ENCODE results near the gene AMBRA1.

The AMBRA1 gene

GRCh38 chr11:46560300-46560991 is 33.4 kb downstream of the AMBRA1 start:
- Histone ChIP-seq H3K4me3 (ENCODE audit: low read length) (no peak overlapping the region), H3K27ac (ENCODE audit: low read length) (no peak overlapping the region), H3K9ac (ENCODE audit: low read depth, low read length) (no peak overlapping the region), H3K4me1 (ENCODE audit: insufficient read depth, low read length) (peaks cover 2% of the 10 kb centered on the region; the same call in 1 of the 2 replicates), H3K9me3 (ENCODE audit: insufficient read depth, low read depth, low read length) (no peaks in the 10 kb centered on the region), H3K36me3 (ENCODE audit: insufficient read depth, low read depth, low read length) (no peaks in the 10 kb centered on the region), H3K27me3 (ENCODE audit: insufficient read depth, low read length) (no peaks in the 10 kb centered on the region)

- H3K27ac ChIP-seq (ENCODE audit: low read length) = no peak overlapping the region
- H3K4me1 ChIP-seq (ENCODE audit: insufficient read depth, low read length) = peaks cover 8% of the 10 kb centered on the region
- H3K9me3 ChIP-seq (ENCODE audit: insufficient read depth, low read depth, low read length) = no peaks in the 10 kb centered on the region
- no peaks in the 10 kb centered on the region for H3K36me3 ChIP-seq (ENCODE audit: insufficient read depth, low read depth, low read length)
- no peak overlapping the region for H3K4me3 ChIP-seq (ENCODE audit: low read length)
- no peak overlapping the region for H3K9ac ChIP-seq (ENCODE audit: low read depth, low read length)
- no peaks in the 10 kb centered on the region for H3K27me3 ChIP-seq (ENCODE audit: insufficient read depth, low read length)
Observed at GRCh38 chr11:46559815-46560214, 34.0 kb downstream of the AMBRA1 start.

- peaks cover 19% of the 10 kb centered on the region for H3K4me1 ChIP-seq (ENCODE audit: insufficient read depth, low read length)
- H3K27ac ChIP-seq (ENCODE audit: low read length) = no peak overlapping the region
Observed at GRCh38 chr11:46557684-46558151, 36.1 kb downstream of the AMBRA1 start.

GRCh38 chr11:46555267-46556054 is 38.4 kb downstream of the AMBRA1 start:
- Histone ChIP-seq H3K27ac (ENCODE audit: low read length) (no peak overlapping the region), H3K9ac (ENCODE audit: low read depth, low read length) (no peak overlapping the region; the same call in 1 of the 2 replicates), H3K27me3 (ENCODE audit: insufficient read depth, low read length) (no peaks in the 10 kb centered on the region), H3K4me1 (ENCODE audit: insufficient read depth, low read length) (peaks cover 19% of the 10 kb centered on the region), H3K36me3 (ENCODE audit: insufficient read depth, low read depth, low read length) (no peaks in the 10 kb centered on the region), H3K4me3 (ENCODE audit: low read length) (no peak overlapping the region), H3K9me3 (ENCODE audit: insufficient read depth, low read depth, low read length) (no peaks in the 10 kb centered on the region)

More at GRCh38 chr11:46557684-46558151, 36.1 kb downstream of the AMBRA1 start:
- H3K27me3 ChIP-seq (ENCODE audit: insufficient read depth, low read length) = no peaks in the 10 kb centered on the region
- H3K36me3 ChIP-seq (ENCODE audit: insufficient read depth, low read depth, low read length) = no peaks in the 10 kb centered on the region
- no peak overlapping the region for H3K9ac ChIP-seq (ENCODE audit: low read depth, low read length)
- H3K9me3 ChIP-seq (ENCODE audit: insufficient read depth, low read depth, low read length) = no peaks in the 10 kb centered on the region
- no peak overlapping the region for H3K4me3 ChIP-seq (ENCODE audit: low read length)

GRCh38 chr11:46554213-46555147 is 39.3 kb downstream of the AMBRA1 start:
- H3K4me3 ChIP-seq (ENCODE audit: low read length) = no peak overlapping the region
- peak overlapping the region; percentile 35; the same call in 1 of the 2 replicates for H3K9ac ChIP-seq (ENCODE audit: low read depth, low read length)

GRCh38 chr11:46553814-46554212 is 40.0 kb downstream of the AMBRA1 start:
- Histone ChIP-seq H3K4me3 (ENCODE audit: low read length) (no peak overlapping the region), H3K27ac (ENCODE audit: low read length) (no peak overlapping the region), H3K27me3 (ENCODE audit: insufficient read depth, low read length) (no peaks in the 10 kb centered on the region), H3K9ac (ENCODE audit: low read depth, low read length) (no peak overlapping the region), H3K4me1 (ENCODE audit: insufficient read depth, low read length) (peaks cover 19% of the 10 kb centered on the region), H3K36me3 (ENCODE audit: insufficient read depth, low read depth, low read length) (no peaks in the 10 kb centered on the region), H3K9me3 (ENCODE audit: insufficient read depth, low read depth, low read length) (no peaks in the 10 kb centered on the region)

More at GRCh38 chr11:46554213-46555147, 39.3 kb downstream of the AMBRA1 start:
- Histone ChIP-seq H3K27ac (ENCODE audit: low read length) (peak overlapping the region; percentile 4), H3K36me3 (ENCODE audit: insufficient read depth, low read depth, low read length) (no peaks in the 10 kb centered on the region), H3K4me1 (ENCODE audit: insufficient read depth, low read length) (peaks cover 19% of the 10 kb centered on the region), H3K27me3 (ENCODE audit: insufficient read depth, low read length) (no peaks in the 10 kb centered on the region), H3K9me3 (ENCODE audit: insufficient read depth, low read depth, low read length) (no peaks in the 10 kb centered on the region)

- Histone ChIP-seq H3K27me3 (ENCODE audit: insufficient read depth, low read length) (no peaks in the 10 kb centered on the region), H3K9ac (ENCODE audit: low read depth, low read length) (no peak overlapping the region), H3K9me3 (ENCODE audit: insufficient read depth, low read depth, low read length) (no peaks in the 10 kb centered on the region), H3K27ac (ENCODE audit: low read length) (no peak overlapping the region), H3K36me3 (ENCODE audit: insufficient read depth, low read depth, low read length) (peaks cover 15% of the 10 kb centered on the region), H3K4me1 (ENCODE audit: insufficient read depth, low read length) (peaks cover 19% of the 10 kb centered on the region), H3K4me3 (ENCODE audit: low read length) (no peak overlapping the region)
Observed at GRCh38 chr11:46551261-46551660, 42.6 kb downstream of the AMBRA1 start.

- Histone ChIP-seq H3K4me1 (ENCODE audit: insufficient read depth, low read length) (no peaks in the 10 kb centered on the region), H3K9me3 (ENCODE audit: insufficient read depth, low read depth, low read length) (no peaks in the 10 kb centered on the region), H3K36me3 (ENCODE audit: insufficient read depth, low read depth, low read length) (peaks cover 48% of the 10 kb centered on the region), H3K27me3 (ENCODE audit: insufficient read depth, low read length) (no peaks in the 10 kb centered on the region), H3K27ac (ENCODE audit: low read length) (no peak overlapping the region), H3K9ac (ENCODE audit: low read depth, low read length) (no peak overlapping the region), H3K4me3 (ENCODE audit: low read length) (no peak overlapping the region)
Observed at GRCh38 chr11:46547579-46547978, 46.2 kb downstream of the AMBRA1 start.

GRCh38 chr11:46543564-46543963 is 50.3 kb downstream of the AMBRA1 start:
- Histone ChIP-seq H3K36me3 (ENCODE audit: insufficient read depth, low read depth, low read length) (peaks cover 72% of the 10 kb centered on the region), H3K9ac (ENCODE audit: low read depth, low read length) (no peak overlapping the region), H3K27ac (ENCODE audit: low read length) (no peak overlapping the region)

GRCh38 chr11:46541593-46542371 is 52.0 kb downstream of the AMBRA1 start:
- Histone ChIP-seq H3K27me3 (ENCODE audit: insufficient read depth, low read length) (no peaks in the 10 kb centered on the region), H3K36me3 (ENCODE audit: insufficient read depth, low read depth, low read length) (peaks cover 62% of the 10 kb centered on the region)

More at GRCh38 chr11:46543564-46543963, 50.3 kb downstream of the AMBRA1 start:
- Histone ChIP-seq H3K9me3 (ENCODE audit: insufficient read depth, low read depth, low read length) (no peaks in the 10 kb centered on the region), H3K4me1 (ENCODE audit: insufficient read depth, low read length) (no peaks in the 10 kb centered on the region), H3K27me3 (ENCODE audit: insufficient read depth, low read length) (no peaks in the 10 kb centered on the region), H3K4me3 (ENCODE audit: low read length) (no peak overlapping the region)

More at GRCh38 chr11:46541593-46542371, 52.0 kb downstream of the AMBRA1 start:
- no peak overlapping the region for H3K9ac ChIP-seq (ENCODE audit: low read depth, low read length)
- H3K4me1 ChIP-seq (ENCODE audit: insufficient read depth, low read length) = peaks cover 10% of the 10 kb centered on the region
- no peaks in the 10 kb centered on the region for H3K9me3 ChIP-seq (ENCODE audit: insufficient read depth, low read depth, low read length)
- no peak overlapping the region for H3K4me3 ChIP-seq (ENCODE audit: low read length)
- no peak overlapping the region for H3K27ac ChIP-seq (ENCODE audit: low read length)

Data from iPS-20b (cell line).